Trophoblast cell (in vitro differentiated cells and primary cell): ENCODE results near the gene MARS1.
A peak's percentile ranks its signal among the peaks of the same experiment; 100 is the strongest.

Source experiments
- DNase-seq, 2 donors: peaks; one replicate each; pipeline ENCODE4 v3.0.0-alpha.2; 2016
- H2AFZ ChIP-seq: 2 replicates; pipeline ENCODE4 v1.6.1; 2013; ENCODE audit warnings: low read length, moderate library complexity, mild to moderate bottlenecking; ENCODE audit not compliant: insufficient read depth, poor library complexity
- H2AK5ac ChIP-seq: 2 replicates; pipeline ENCODE4 v1.6.1; 2013; ENCODE audit warnings: mild to moderate bottlenecking, low read length
- H2BK120ac ChIP-seq: 2 replicates; pipeline ENCODE4 v1.6.1; 2013; ENCODE audit warnings: low read length, mild to moderate bottlenecking, moderate library complexity; ENCODE audit not compliant: insufficient read depth, poor library complexity
- H2BK12ac ChIP-seq: 2 replicates; pipeline ENCODE4 v1.6.1; 2013; ENCODE audit warnings: mild to moderate bottlenecking, low read length, moderate library complexity
- H2BK5ac ChIP-seq: 2 replicates; pipeline ENCODE4 v1.6.1; 2013; ENCODE audit warnings: low read length, low read depth, moderate library complexity, mild to moderate bottlenecking; ENCODE audit not compliant: poor library complexity
- H3K14ac ChIP-seq: 2 replicates; pipeline ENCODE4 v1.6.1; 2013; ENCODE audit warnings: mild to moderate bottlenecking, low read length
- H3K18ac ChIP-seq: 2 replicates; pipeline ENCODE4 v1.6.1; 2013; ENCODE audit warnings: mild to moderate bottlenecking, low read length
- H3K23ac ChIP-seq: 2 replicates; pipeline ENCODE4 v1.6.1; 2013; ENCODE audit warnings: low read length
- H3K27ac ChIP-seq: 2 replicates; pipeline ENCODE4 v1.5.1; 2013; ENCODE audit warnings: low read depth, mild to moderate bottlenecking, inconsistent platforms, low read length, moderate library complexity
- H3K27me3 ChIP-seq: 2 replicates; pipeline ENCODE4 v1.6.1; 2013; ENCODE audit warnings: inconsistent platforms, mild to moderate bottlenecking, low read length, moderate library complexity; ENCODE audit not compliant: insufficient read depth
- H3K36me3 ChIP-seq, 2 experiments: 1 replicate in 1 of 2; 2 replicates in 1 of 2; pipeline ENCODE4 v1.6.1; 2013; ENCODE audit warnings: low read length in 2 of 2, mild to moderate bottlenecking in 2 of 2, moderate library complexity in 1 of 2; ENCODE audit not compliant: insufficient read depth in 2 of 2, control insufficient read depth in 1 of 2
- H3K4ac ChIP-seq: 2 replicates; pipeline ENCODE4 v1.6.1; 2013; ENCODE audit warnings: low read depth, mild to moderate bottlenecking, low read length, moderate library complexity
- H3K4me1 ChIP-seq, 2 experiments: 1 replicate in 1 of 2; 2 replicates in 1 of 2; pipeline ENCODE4 v1.6.1; 2013; ENCODE audit warnings: low read length in 2 of 2, mild to moderate bottlenecking in 2 of 2, moderate library complexity in 1 of 2; ENCODE audit not compliant: insufficient read depth in 2 of 2, control insufficient read depth in 1 of 2
- H3K4me2 ChIP-seq: 2 replicates; pipeline ENCODE4 v1.6.1; 2013; ENCODE audit warnings: inconsistent platforms, mild to moderate bottlenecking, low read length, moderate library complexity
- H3K4me3 ChIP-seq: 2 replicates; pipeline ENCODE4 v1.5.1; 2013; ENCODE audit warnings: mild to moderate bottlenecking, low read depth, low read length, inconsistent platforms
- H3K79me1 ChIP-seq: one replicate; pipeline ENCODE4 v1.6.1; 2013; ENCODE audit warnings: low read length
- H3K79me2 ChIP-seq: 2 replicates; pipeline ENCODE4 v1.6.1; 2013; ENCODE audit warnings: low read length, mild to moderate bottlenecking; ENCODE audit not compliant: control insufficient read depth, insufficient read depth, poor library complexity
- H3K9ac ChIP-seq: 2 replicates; pipeline ENCODE4 v1.6.1; 2013; ENCODE audit warnings: mild to moderate bottlenecking, low read length
- H3K9me3 ChIP-seq: 2 replicates; pipeline ENCODE4 v1.6.1; 2013; ENCODE audit warnings: low read depth, mild to moderate bottlenecking, control low read depth, inconsistent platforms, low read length; ENCODE audit not compliant: insufficient read depth
- H4K12ac ChIP-seq: 2 replicates; pipeline ENCODE4 v1.6.1; 2013; ENCODE audit warnings: low read depth, mild to moderate bottlenecking, low read length, moderate library complexity
- H4K8ac ChIP-seq: 2 replicates; pipeline ENCODE4 v1.6.1; 2013; ENCODE audit warnings: low read depth, mild to moderate bottlenecking, low read length, moderate library complexity
- H4K91ac ChIP-seq: one replicate; pipeline ENCODE4 v1.6.1; 2013; ENCODE audit warnings: low read depth, mild to moderate bottlenecking, low read length, moderate library complexity
- WGBS: extraction: QIAGEN DNeasy Blood & Tissue Kit; methylation state at CpG from one replicate; pipeline ENCODE4 v1.1.7; 2013; ENCODE audit warnings: missing lambda C conversion rate; ENCODE audit not compliant: insufficient read length, insufficient coverage; ENCODE audit errors: extremely low coverage; 5-methylcytosine and 5-hydroxymethylcytosine counted together

MARS1 gene

GRCh38 chr12:57459055-57459749, 28.7 kb upstream of the MARS1 start:
- no peaks in the 10 kb centered on the region for H3K79me2 ChIP-seq
- peak; percentile 93 to 96 for DNase-seq
- no peak overlapping the region for H3K18ac ChIP-seq
- H4K91ac ChIP-seq: no peak overlapping the region
- WGBS: no CpG with 5 or more reads among the region's 24 CpGs
- peaks cover 6 to 8% of the 10 kb centered on the region in 2 experiments for H3K4me1 ChIP-seq
- peak overlapping the region; percentile 39 for H4K12ac ChIP-seq
- H2BK12ac ChIP-seq: no peak overlapping the region
- H3K27me3 ChIP-seq: no peaks in the 10 kb centered on the region
- H2AFZ ChIP-seq: peak overlapping the region; percentile 57
- peak overlapping the region; percentile 33 for H4K8ac ChIP-seq
- H3K36me3 ChIP-seq: no peaks in the 10 kb centered on the region
- peak overlapping the region; percentile 43 for H2BK120ac ChIP-seq
- H3K4me3 ChIP-seq: peak overlapping the region; percentile 66
- no peak overlapping the region for H3K23ac ChIP-seq
- peak overlapping the region; percentile 97 for H3K4me2 ChIP-seq
- no peak overlapping the region for H2AK5ac ChIP-seq
- no peak overlapping the region for H3K4ac ChIP-seq
- H3K27ac ChIP-seq: no peak overlapping the region
- no peak overlapping the region for H3K9ac ChIP-seq
- H2BK5ac ChIP-seq: peak overlapping the region; percentile 14
- peaks cover 8% of the 10 kb centered on the region for H3K79me1 ChIP-seq
- no peaks in the 10 kb centered on the region for H3K9me3 ChIP-seq
- peak overlapping the region; percentile 29 for H3K14ac ChIP-seq

- peak within 1 kb of the TSS; percentile 39 for H4K12ac ChIP-seq
- H3K9ac ChIP-seq: peak within 1 kb of the TSS; percentile 16
- H2AK5ac ChIP-seq: no peak within 1 kb of the TSS
- H2BK12ac ChIP-seq: no peak within 1 kb of the TSS
- peaks cover 8% of the 10 kb centered on the region for H3K79me1 ChIP-seq
- no peaks in the 10 kb centered on the region for H3K36me3 ChIP-seq
- H3K9me3 ChIP-seq: no peaks in the 10 kb centered on the region
- peak within 1 kb of the TSS; percentile 14 for H2BK5ac ChIP-seq
- no peak for DNase-seq
- H3K18ac ChIP-seq: no peak within 1 kb of the TSS
- H3K4me3 ChIP-seq: peak within 1 kb of the TSS; percentile 74
- H3K27ac ChIP-seq: no peak within 1 kb of the TSS
- peak within 1 kb of the TSS; percentile 57 for H2AFZ ChIP-seq
- no peak within 1 kb of the TSS for H3K23ac ChIP-seq
- peaks cover 6 to 8% of the 10 kb centered on the region in 2 experiments for H3K4me1 ChIP-seq
- H3K79me2 ChIP-seq: no peaks in the 10 kb centered on the region
- H3K4me2 ChIP-seq: peak within 1 kb of the TSS; percentile 97
- WGBS: no CpG with 5 or more reads among the region's 36 CpGs
- no peak within 1 kb of the TSS for H3K4ac ChIP-seq
- H2BK120ac ChIP-seq: peak within 1 kb of the TSS; percentile 43
- H3K14ac ChIP-seq: peak within 1 kb of the TSS; percentile 29
- H4K91ac ChIP-seq: peak within 1 kb of the TSS; percentile 75
- peak within 1 kb of the TSS; percentile 33 for H4K8ac ChIP-seq
- no peaks in the 10 kb centered on the region for H3K27me3 ChIP-seq
These were observed 28.0 kb upstream of the MARS1 start, which contains the start of gene GLI1 for GRCh38 chr12:57459750-57460467. Gene GLI1 (plus strand): TSS chr12:57459785. CDS start chr12:57463692, 3,907 bp downstream.

- Histone ChIP-seq H3K14ac (no peak overlapping the region), H3K9ac (no peak overlapping the region), H2BK5ac (no peak overlapping the region), H3K27me3 (no peaks in the 10 kb centered on the region), H4K91ac (no peak overlapping the region), H3K4ac (no peak overlapping the region), H3K4me3 (no peak overlapping the region), H3K79me2 (no peaks in the 10 kb centered on the region), H3K18ac (no peak overlapping the region), H4K12ac (no peak overlapping the region), H2AK5ac (no peak overlapping the region), H3K4me1 (peaks cover 6 to 8% of the 10 kb centered on the region in 2 experiments), H4K8ac (no peak overlapping the region), H3K9me3 (no peaks in the 10 kb centered on the region), H2BK120ac (no peak overlapping the region), H3K27ac (no peak overlapping the region), H3K36me3 (no peaks in the 10 kb centered on the region), H2AFZ (no peak overlapping the region), H3K23ac (no peak overlapping the region), H3K79me1 (peaks cover 8% of the 10 kb centered on the region), H2BK12ac (no peak overlapping the region), H3K4me2 (peak overlapping the region; percentile 81)
- WGBS: no CpG with 5 or more reads among the region's 6 CpGs
- DNase-seq: no peak
These were observed 27.4 kb upstream of the MARS1 start for GRCh38 chr12:57460468-57460784.

GRCh38 chr12:57460841-57461275, 27.0 kb upstream of the MARS1 start:
- Histone ChIP-seq H3K18ac (no peak overlapping the region), H2BK12ac (no peak overlapping the region), H2BK5ac (no peak overlapping the region), H3K36me3 (no peaks in the 10 kb centered on the region), H4K12ac (no peak overlapping the region), H3K9ac (peak overlapping the region; percentile 15), H4K91ac (no peak overlapping the region), H3K27ac (no peak overlapping the region), H3K4ac (no peak overlapping the region), H3K23ac (no peak overlapping the region), H3K27me3 (no peaks in the 10 kb centered on the region), H2AFZ (no peak overlapping the region), H4K8ac (no peak overlapping the region), H3K4me2 (peak overlapping the region; percentile 81), H3K9me3 (no peaks in the 10 kb centered on the region), H3K4me1 (peaks cover 6 to 8% of the 10 kb centered on the region in 2 experiments), H2AK5ac (no peak overlapping the region), H3K79me2 (no peaks in the 10 kb centered on the region), H2BK120ac (no peak overlapping the region), H3K14ac (no peak overlapping the region), H3K79me1 (peaks cover 8% of the 10 kb centered on the region), H3K4me3 (peak overlapping the region; percentile 60)
- DNase-seq: no peak
- WGBS: no CpG with 5 or more reads among the region's 19 CpGs
